Smooth muscle cell (in vitro differentiated cells): ENCODE data around the gene CAPN13. TPM values are rescaled to one million over a fixed set of nuclear protein-coding genes. Genes with fewer than 3 reads are reported as not detected.

Experiments
- DNase-seq: peaks from one replicate; lab custom pipeline; 2025; ENCODE audit not compliant: unreplicated experiment; lab: John Stamatoyannopoulos, UW
- H2AFZ ChIP-seq: fragments of 200-600 bp; sonication (generic); 2 replicates; pipeline ENCODE4 v1.6.0; 2016; ENCODE audit warnings: antibody characterized with exemption, low read depth, mild to moderate bottlenecking
- H3F3A ChIP-seq: fragments of 200-600 bp; sonication (generic); 2 replicates; pipeline ENCODE4 v1.6.0; 2017; ENCODE audit warnings: antibody characterized with exemption, low read depth
- H3K27ac ChIP-seq: fragments of 200-600 bp; sonication (generic); 2 replicates; pipeline ENCODE4 v1.5.1; 2016; ENCODE audit warnings: low read depth, mild to moderate bottlenecking
- H3K27me3 ChIP-seq: fragments of 200-600 bp; sonication (generic); 2 replicates; pipeline ENCODE4 v1.6.1; 2016; ENCODE audit warnings: low read depth, mild to moderate bottlenecking
- H3K36me3 ChIP-seq: fragments of 200-600 bp; sonication (generic); 2 replicates; pipeline ENCODE4 v1.5.1; 2016; ENCODE audit warnings: low read depth
- H3K4me1 ChIP-seq: fragments of 200-600 bp; sonication (generic); 2 replicates; pipeline ENCODE4 v1.5.1; 2016; ENCODE audit warnings: low read depth
- H3K4me2 ChIP-seq: fragments of 200-600 bp; sonication (generic); 2 replicates; pipeline ENCODE4 v1.6.0; 2016; ENCODE audit warnings: mild to moderate bottlenecking
- H3K4me3 ChIP-seq: fragments of 200-600 bp; sonication (generic); 2 replicates; pipeline ENCODE4 v1.5.1; 2016; ENCODE audit warnings: mild to moderate bottlenecking
- H3K79me2 ChIP-seq: fragments of 200-600 bp; sonication (generic); 2 replicates; pipeline ENCODE4 v1.6.0; 2016; ENCODE audit warnings: low read depth, mild to moderate bottlenecking
- H3K9ac ChIP-seq: fragments of 200-600 bp; sonication (generic); 2 replicates; pipeline ENCODE4 v1.6.0; 2016; ENCODE audit warnings: low read depth
- H3K9me3 ChIP-seq: fragments of 200-600 bp; sonication (generic); replicated peaks from 2 replicates; pipeline ENCODE4 v1.5.1; 2016; ENCODE audit warnings: low read depth
- H4K20me1 ChIP-seq: fragments of 200-600 bp; sonication (generic); 2 replicates; pipeline ENCODE4 v1.6.0; 2016; ENCODE audit warnings: low read depth
- WGBS: methylation state at CpG from one replicate; pipeline ENCODE4 v1.1.7; 2016; ENCODE audit warnings: low lambda C conversion rate; 5-methylcytosine and 5-hydroxymethylcytosine counted together
- polyA plus RNA-seq: library from polyadenylated mRNA; unstranded; fragments of >200 nt; fragmentation: Nextera tagmentation; extraction: Ambion mirVana; gene quantifications from 2 replicates; pipeline ENCODE4 v1.2.1, GENCODE V29; 2016
- total RNA-seq: library from RNA; depleted of rRNA; stranded (reverse); fragments of >200 nt; gene quantifications from 2 replicates; pipeline ENCODE4 v1.2.3, GENCODE V29; 2014
- TF ChIP-seq, protein P1 (sequence below): fragments of 200-600 bp; sonication (generic); IDR thresholded peaks from 2 replicates; pipeline ENCODE4 v1.5.1; 2017; ENCODE audit warnings: borderline replicate concordance, mild to moderate bottlenecking, antibody characterized with exemption; ENCODE audit not compliant: insufficient read depth, poor library complexity, severe bottlenecking

Gene CAPN13
- total and polyA plus RNA-seq, 2 experiments from 2014 or later, result 0.04 to 0.40 TPM

DNA sequence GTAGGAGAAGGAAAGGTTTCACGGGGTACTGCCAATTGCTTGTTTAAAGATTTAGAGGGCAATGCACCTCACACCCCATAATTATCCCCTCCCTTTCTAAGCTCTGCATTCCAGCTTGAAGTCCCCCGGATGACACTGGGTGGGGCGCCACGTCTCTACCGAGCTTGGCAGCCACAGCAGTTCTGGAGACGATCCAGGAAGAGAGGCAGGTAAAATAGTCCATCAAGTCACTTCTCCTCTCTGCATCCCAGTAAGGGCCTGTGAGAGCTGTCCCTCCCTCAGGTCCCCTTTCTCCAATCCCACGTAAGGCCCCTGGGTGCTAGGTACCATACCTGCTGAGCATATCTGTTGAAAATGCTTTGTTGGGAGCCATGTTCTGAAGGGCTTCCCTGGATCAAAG is 65.7 kb downstream of the CAPN13 start:
- no peak overlapping the region for H3K27ac ChIP-seq
- H3K9me3 ChIP-seq, result no peaks in the 10 kb centered on the region
- no peaks in the 10 kb centered on the region for H3K36me3 ChIP-seq
- H3F3A ChIP-seq, result no peaks in the 10 kb centered on the region
- no peak for DNase-seq
- no peak overlapping the region for H3K4me2 ChIP-seq
- H4K20me1 ChIP-seq, result no peaks in the 10 kb centered on the region
- H3K79me2 ChIP-seq, result no peaks in the 10 kb centered on the region
- H3K4me3 ChIP-seq, result no peak overlapping the region
- H3K4me1 ChIP-seq, result no peaks in the 10 kb centered on the region
- no peak overlapping the region for H2AFZ ChIP-seq
- TF ChIP-seq, protein P1, sequence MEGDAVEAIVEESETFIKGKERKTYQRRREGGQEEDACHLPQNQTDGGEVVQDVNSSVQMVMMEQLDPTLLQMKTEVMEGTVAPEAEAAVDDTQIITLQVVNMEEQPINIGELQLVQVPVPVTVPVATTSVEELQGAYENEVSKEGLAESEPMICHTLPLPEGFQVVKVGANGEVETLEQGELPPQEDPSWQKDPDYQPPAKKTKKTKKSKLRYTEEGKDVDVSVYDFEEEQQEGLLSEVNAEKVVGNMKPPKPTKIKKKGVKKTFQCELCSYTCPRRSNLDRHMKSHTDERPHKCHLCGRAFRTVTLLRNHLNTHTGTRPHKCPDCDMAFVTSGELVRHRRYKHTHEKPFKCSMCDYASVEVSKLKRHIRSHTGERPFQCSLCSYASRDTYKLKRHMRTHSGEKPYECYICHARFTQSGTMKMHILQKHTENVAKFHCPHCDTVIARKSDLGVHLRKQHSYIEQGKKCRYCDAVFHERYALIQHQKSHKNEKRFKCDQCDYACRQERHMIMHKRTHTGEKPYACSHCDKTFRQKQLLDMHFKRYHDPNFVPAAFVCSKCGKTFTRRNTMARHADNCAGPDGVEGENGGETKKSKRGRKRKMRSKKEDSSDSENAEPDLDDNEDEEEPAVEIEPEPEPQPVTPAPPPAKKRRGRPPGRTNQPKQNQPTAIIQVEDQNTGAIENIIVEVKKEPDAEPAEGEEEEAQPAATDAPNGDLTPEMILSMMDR, result no peak
- H3K9ac ChIP-seq, result no peak overlapping the region
- no peaks in the 10 kb centered on the region for H3K27me3 ChIP-seq
- 94% methylated on average over 7 of the region's 7 CpGs for WGBS

DNA sequence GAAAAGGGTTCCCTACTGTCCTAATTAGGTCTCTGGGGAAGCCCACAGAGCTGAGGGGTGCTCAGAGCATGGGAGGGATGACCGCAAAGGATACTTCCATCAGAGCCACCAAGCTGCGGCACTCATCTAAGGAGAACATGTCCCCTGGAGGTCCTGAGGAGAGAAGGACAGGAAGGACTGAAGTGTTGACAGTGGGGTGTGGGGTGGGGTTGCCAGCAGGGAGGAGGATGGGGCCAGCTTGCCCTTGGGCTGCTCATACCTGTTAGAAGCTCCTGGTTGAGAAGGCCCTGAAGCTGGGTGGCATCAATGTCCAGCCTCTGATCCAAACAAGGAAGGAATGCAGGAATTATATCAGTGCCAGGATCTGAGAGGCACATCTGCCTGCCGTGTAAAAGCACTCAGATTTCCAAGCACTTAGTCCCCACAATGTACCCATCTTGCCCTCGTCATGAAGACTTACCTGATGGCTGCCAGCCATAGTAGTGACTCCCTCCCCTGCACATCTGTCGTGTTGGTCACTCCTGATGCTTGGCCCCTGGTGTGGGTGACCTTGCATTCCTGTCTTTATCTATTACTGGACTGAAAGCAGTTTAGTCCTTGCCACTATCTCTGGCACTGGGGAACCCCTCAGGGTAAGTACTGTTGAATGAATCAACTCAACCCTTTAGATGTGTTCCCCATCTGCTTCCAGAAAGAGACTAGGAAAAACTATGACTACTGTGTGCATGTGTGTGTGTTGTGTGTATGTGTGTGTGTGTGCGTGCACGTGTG is 68.9 kb downstream of the CAPN13 start:
- no peaks in the 10 kb centered on the region for H3K9me3 ChIP-seq
- 77% methylated on average over 7 of the region's 7 CpGs for WGBS
- H3K4me1 ChIP-seq, result no peaks in the 10 kb centered on the region
- no peak overlapping the region for H3K4me3 ChIP-seq
- H3K9ac ChIP-seq, result no peak overlapping the region
- H3K4me2 ChIP-seq, result no peak overlapping the region
- H3K27ac ChIP-seq, result no peak overlapping the region
- H3K27me3 ChIP-seq, result peaks cover 6% of the 10 kb centered on the region
- no peaks in the 10 kb centered on the region for H4K20me1 ChIP-seq
- H3K36me3 ChIP-seq, result no peaks in the 10 kb centered on the region
- H3K79me2 ChIP-seq, result no peaks in the 10 kb centered on the region
- TF ChIP-seq, protein P1, result no peak
- DNase-seq, result no peak
- no peak overlapping the region for H2AFZ ChIP-seq
- H3F3A ChIP-seq, result no peaks in the 10 kb centered on the region

DNA sequence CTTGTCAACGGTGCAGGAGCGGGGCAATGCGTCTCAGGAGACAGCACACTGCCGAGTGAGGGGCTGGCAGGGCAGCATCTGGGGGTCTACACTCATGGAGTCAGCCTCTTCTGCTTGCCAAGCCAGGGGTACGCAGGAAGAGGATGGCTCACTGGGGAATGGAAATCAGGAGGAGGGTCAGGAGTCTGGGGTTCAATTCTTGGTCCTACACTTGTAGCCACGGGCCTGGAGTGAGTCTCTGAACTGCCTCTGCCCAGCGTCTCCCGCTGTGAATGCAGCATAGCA is 70.0 kb downstream of the CAPN13 start:
- Histone ChIP-seq H3K27me3 (peaks cover 6% of the 10 kb centered on the region), H3K9ac (no peak overlapping the region), H3K4me1 (no peaks in the 10 kb centered on the region), H2AFZ (no peak overlapping the region), H3K36me3 (no peaks in the 10 kb centered on the region), H3K79me2 (no peaks in the 10 kb centered on the region), H4K20me1 (no peaks in the 10 kb centered on the region), H3F3A (no peaks in the 10 kb centered on the region), H3K9me3 (no peaks in the 10 kb centered on the region), H3K27ac (no peak overlapping the region), H3K4me3 (no peak overlapping the region), H3K4me2 (no peak overlapping the region)
- 85% methylated on average over 8 of the region's 8 CpGs for WGBS
- no peak for DNase-seq
- TF ChIP-seq, protein P1, result no peak
